B cell (primary cell): Measurements from ENCODE around the gene BCAM. TPM values are rescaled to one million over a fixed set of nuclear protein-coding genes. Genes with fewer than 3 reads are reported as not detected.

Experiments
- ATAC-seq: fragments of 200-7000 bp; cut with Tn5 transposase; one replicate; pipeline ENCODE4 v1.10.0; 2021; ENCODE audit warnings: low read depth, mild to moderate bottlenecking, moderate number of reproducible peaks, moderate library complexity
- CTCF ChIA-PET: fragments of 350-600 bp; sonication (Branson Sonifier 250); formaldehyde crosslinking; loops from one replicate; lab custom pipeline; 2021; ENCODE audit warnings: antibody characterized with exemption, inconsistent platforms; lab: Charles Lee
- POLR2A ChIA-PET: fragments of 350-600 bp; sonication (Branson Sonifier 250); formaldehyde crosslinking; loops from one replicate; lab custom pipeline; 2021; ENCODE audit warnings: antibody characterized with exemption; lab: Charles Lee
- DNase-seq: peaks from one replicate; pipeline ENCODE4 v3.0.0; 2013
- H2AFZ ChIP-seq: 2 replicates; pipeline ENCODE4 v1.6.1; 2012; ENCODE audit warnings: mild to moderate bottlenecking, low read depth, low read length; ENCODE audit not compliant: insufficient read depth, poor library complexity, severe bottlenecking
- H3K27ac ChIP-seq, 2 donors: 1 replicate in 1 of 2; 2 replicates in 1 of 2; pipeline ENCODE4 v1.5.1; 2012 to 2013; ENCODE audit warnings: low read length in 2 of 2, mild to moderate bottlenecking in 2 of 2, moderate library complexity in 1 of 2
- H3K27me3 ChIP-seq, 4 experiments: fragments of 200-600 bp in 1 of 4; sonication (generic) in 1 of 4; replicated peaks in 1 of 4; 1 replicate in 2 of 4; 2 replicates in 2 of 4; pipeline versions ENCODE4 v1.6.1 to v1.7.0; 2013 to 2016; ENCODE audit warnings: low read length in 3 of 4, mild to moderate bottlenecking in 2 of 4, mixed read lengths in 1 of 4, moderate library complexity in 1 of 4; ENCODE audit not compliant: insufficient read depth in 4 of 4, control insufficient read depth in 3 of 4; ENCODE audit errors: control extremely low read depth in 1 of 4
- H3K36me3 ChIP-seq, 2 experiments: replicated peaks in 1 of 2; 1 replicate in 1 of 2; 2 replicates in 1 of 2; pipeline versions ENCODE4 v1.6.1 to v1.7.1; 2013; ENCODE audit warnings: low read length in 1 of 2; ENCODE audit not compliant: insufficient read depth in 2 of 2, control insufficient read depth in 1 of 2; ENCODE audit errors: control extremely low read depth in 1 of 2, extremely low read depth in 1 of 2
- H3K4me1 ChIP-seq, 2 donors: fragments of 200-600 bp in 1 of 2; sonication (generic) in 1 of 2; 1 replicate in 1 of 2; 2 replicates in 1 of 2; pipeline versions ENCODE4 v1.5.1 to v1.6.1; 2013 to 2017; ENCODE audit warnings: low read length in 2 of 2; ENCODE audit not compliant: control insufficient read depth in 2 of 2, insufficient read depth in 2 of 2
- H3K4me2 ChIP-seq: replicated peaks from 2 replicates; pipeline ENCODE3; 2012; ENCODE audit warnings: mild to moderate bottlenecking, low read depth, low read length; ENCODE audit not compliant: poor library complexity, severe bottlenecking
- H3K4me3 ChIP-seq, 5 experiments: fragments of 200-600 bp in 1 of 5; sonication (generic) in 1 of 5; 1 replicate in 3 of 5; 2 replicates in 2 of 5; pipeline versions ENCODE4 v1.5.1 to v1.7.0; 2011 to 2016; ENCODE audit warnings: low read length in 4 of 5, mild to moderate bottlenecking in 4 of 5, low read depth in 2 of 5, control low read depth in 1 of 5, moderate library complexity in 1 of 5; ENCODE audit not compliant: insufficient read depth in 1 of 5; ENCODE audit errors: control extremely low read depth in 1 of 5, extremely low read depth in 1 of 5
- H3K79me2 ChIP-seq: fragments of 200-600 bp; sonication (generic); one replicate; pipeline ENCODE4 v1.6.0; 2016; ENCODE audit warnings: low read length; ENCODE audit not compliant: control insufficient read depth, insufficient read depth
- H3K9ac ChIP-seq: fragments of 200-600 bp; sonication (generic); 2 replicates; pipeline ENCODE4 v1.6.1; 2017; ENCODE audit warnings: mild to moderate bottlenecking, low read length, moderate library complexity
- H3K9me3 ChIP-seq, 3 donors: one replicate each; pipeline versions ENCODE4 v1.6.1 to v1.7.1; 2013; ENCODE audit warnings: low read length in 2 of 3; ENCODE audit not compliant: control insufficient read depth in 2 of 3, insufficient read depth in 1 of 3; ENCODE audit errors: control extremely low read depth in 1 of 3
- H4K20me1 ChIP-seq: 2 replicates; pipeline ENCODE4 v1.6.0; 2012; ENCODE audit warnings: mild to moderate bottlenecking, low read length; ENCODE audit not compliant: insufficient read depth, control insufficient read depth, poor library complexity, severe bottlenecking
- H3K27ac Mint-ChIP-seq: one replicate; pipeline ENCODE4 v1.8.0; 2021; ENCODE audit warnings: mixed read lengths
- H3K27me3 Mint-ChIP-seq: one replicate; pipeline ENCODE4 v1.8.0; 2021; ENCODE audit warnings: mixed read lengths
- H3K4me1 Mint-ChIP-seq: one replicate; pipeline ENCODE4 v1.8.0; 2021; ENCODE audit warnings: mixed read lengths
- H3K4me3 Mint-ChIP-seq: one replicate; pipeline ENCODE4 v1.8.0; 2021; ENCODE audit warnings: mixed read lengths
- H3K9me3 Mint-ChIP-seq: one replicate; pipeline ENCODE4 v1.8.0; 2022; ENCODE audit warnings: mixed read lengths; ENCODE audit not compliant: insufficient read depth
- EZH2 ChIP-seq: IDR thresholded peaks from 2 replicates; pipeline ENCODE4 v1.6.1; 2012; ENCODE audit warnings: borderline replicate concordance, low read depth, mild to moderate bottlenecking, moderate library complexity, low read length; ENCODE audit not compliant: insufficient read depth, poor library complexity, severe bottlenecking
- WGBS: methylation state at CpG from one replicate; pipeline ENCODE4 v1.1.5; 2013; ENCODE audit warnings: missing lambda C conversion rate; ENCODE audit not compliant: insufficient coverage; 5-methylcytosine and 5-hydroxymethylcytosine counted together
- intact Hi-C: fragments of 100-400 bp; cut with micrococcal nuclease; formaldehyde crosslinking; loops from one replicate; pipeline ENCODE4 v1.10.0; 2022
- polyA plus RNA-seq: library from polyadenylated mRNA; depleted of rRNA; stranded (reverse); fragments of >200 nt; gene quantifications from 2 replicates; pipeline ENCODE4 v1.2.3, GENCODE V29; 2012
- total RNA-seq, 2 donors: library from RNA; stranded (reverse); fragments of 120-200 nt in 1 of 2; gene quantifications; 1 replicate in 1 of 2; 2 replicates in 1 of 2; pipeline versions ENCODE4 v1.2.3 to v1.2.4, GENCODE V29; 2013 to 2022
- TF ChIP-seq, protein P1 (sequence below): fragments of 200-600 bp; IDR thresholded peaks from one replicate; pipeline ENCODE4 v1.8.0; 2022; ENCODE audit warnings: antibody characterized with exemption, mild to moderate bottlenecking

Gene BCAM
- total and polyA plus RNA-seq, 2 donors (not counting 1 experiment from before 2014, with no cell fraction given): not detected

DNA sequence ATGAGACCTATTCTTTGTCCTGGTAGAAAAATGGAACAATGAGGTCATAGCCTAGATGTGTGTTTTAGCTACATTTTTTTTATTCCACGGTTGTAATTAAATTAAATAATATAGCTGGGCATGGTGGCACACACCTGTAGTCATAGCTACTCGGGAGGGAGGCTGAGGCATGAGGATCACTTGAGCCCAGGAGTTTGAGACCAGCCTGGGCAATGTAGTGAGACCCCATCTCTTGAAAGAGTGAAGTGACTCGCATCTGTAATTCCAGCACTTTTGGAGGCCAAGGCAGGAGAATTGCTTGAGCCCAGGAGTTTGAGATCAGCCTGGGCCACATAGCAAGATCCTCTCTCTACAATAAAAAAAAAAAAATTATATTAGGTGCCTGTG is 43.0 kb upstream of the BCAM start:
- no peaks in the 10 kb centered on the region for H3K27me3 Mint-ChIP-seq
- TF ChIP-seq, protein P1, sequence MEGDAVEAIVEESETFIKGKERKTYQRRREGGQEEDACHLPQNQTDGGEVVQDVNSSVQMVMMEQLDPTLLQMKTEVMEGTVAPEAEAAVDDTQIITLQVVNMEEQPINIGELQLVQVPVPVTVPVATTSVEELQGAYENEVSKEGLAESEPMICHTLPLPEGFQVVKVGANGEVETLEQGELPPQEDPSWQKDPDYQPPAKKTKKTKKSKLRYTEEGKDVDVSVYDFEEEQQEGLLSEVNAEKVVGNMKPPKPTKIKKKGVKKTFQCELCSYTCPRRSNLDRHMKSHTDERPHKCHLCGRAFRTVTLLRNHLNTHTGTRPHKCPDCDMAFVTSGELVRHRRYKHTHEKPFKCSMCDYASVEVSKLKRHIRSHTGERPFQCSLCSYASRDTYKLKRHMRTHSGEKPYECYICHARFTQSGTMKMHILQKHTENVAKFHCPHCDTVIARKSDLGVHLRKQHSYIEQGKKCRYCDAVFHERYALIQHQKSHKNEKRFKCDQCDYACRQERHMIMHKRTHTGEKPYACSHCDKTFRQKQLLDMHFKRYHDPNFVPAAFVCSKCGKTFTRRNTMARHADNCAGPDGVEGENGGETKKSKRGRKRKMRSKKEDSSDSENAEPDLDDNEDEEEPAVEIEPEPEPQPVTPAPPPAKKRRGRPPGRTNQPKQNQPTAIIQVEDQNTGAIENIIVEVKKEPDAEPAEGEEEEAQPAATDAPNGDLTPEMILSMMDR: no peak
- TF ChIP-seq EZH2: no peak
- H3K4me1 Mint-ChIP-seq: peaks cover 31% of the 10 kb centered on the region
- Histone ChIP-seq H3K79me2 (no peaks in the 10 kb centered on the region), H3K27me3 (no peaks in the 10 kb centered on the region), H3K27ac (no peak overlapping the region), H3K4me1 (peaks cover 8 to 18% of the 10 kb centered on the region in 2 donors), H2AFZ (no peak overlapping the region), H3K4me3 (no peak overlapping the region), H3K9me3 (peaks cover 0 to 4% (median 3%) of the 10 kb centered on the region in 3 donors), H3K9ac (no peak overlapping the region), H4K20me1 (no peaks in the 10 kb centered on the region), H3K4me2 (no peak overlapping the region), H3K36me3 (no peaks in the 10 kb centered on the region)
- no CpG with 5 or more reads among the region's 3 CpGs for WGBS
- ChIA-PET CTCF (interaction anchor here (0.9 to 14.8 kb wide), 3 partner anchors 12 to 48 kb away, joined by 3 to 591 read pairs (median 7); no protein-coding TSS in a partner anchor), POLR2A (interaction anchor here (1.0 to 1.8 kb wide), 2 partner anchors 11 to 12 kb away, joined by 4 to 9 read pairs; no protein-coding TSS in a partner anchor)
- H3K27ac Mint-ChIP-seq: no peak overlapping the region
- intact Hi-C loops: no loop called here
- no peak for DNase-seq
- H3K4me3 Mint-ChIP-seq: no peak overlapping the region
- peaks cover 8% of the 10 kb centered on the region for H3K9me3 Mint-ChIP-seq
- no peak for ATAC-seq

DNA sequence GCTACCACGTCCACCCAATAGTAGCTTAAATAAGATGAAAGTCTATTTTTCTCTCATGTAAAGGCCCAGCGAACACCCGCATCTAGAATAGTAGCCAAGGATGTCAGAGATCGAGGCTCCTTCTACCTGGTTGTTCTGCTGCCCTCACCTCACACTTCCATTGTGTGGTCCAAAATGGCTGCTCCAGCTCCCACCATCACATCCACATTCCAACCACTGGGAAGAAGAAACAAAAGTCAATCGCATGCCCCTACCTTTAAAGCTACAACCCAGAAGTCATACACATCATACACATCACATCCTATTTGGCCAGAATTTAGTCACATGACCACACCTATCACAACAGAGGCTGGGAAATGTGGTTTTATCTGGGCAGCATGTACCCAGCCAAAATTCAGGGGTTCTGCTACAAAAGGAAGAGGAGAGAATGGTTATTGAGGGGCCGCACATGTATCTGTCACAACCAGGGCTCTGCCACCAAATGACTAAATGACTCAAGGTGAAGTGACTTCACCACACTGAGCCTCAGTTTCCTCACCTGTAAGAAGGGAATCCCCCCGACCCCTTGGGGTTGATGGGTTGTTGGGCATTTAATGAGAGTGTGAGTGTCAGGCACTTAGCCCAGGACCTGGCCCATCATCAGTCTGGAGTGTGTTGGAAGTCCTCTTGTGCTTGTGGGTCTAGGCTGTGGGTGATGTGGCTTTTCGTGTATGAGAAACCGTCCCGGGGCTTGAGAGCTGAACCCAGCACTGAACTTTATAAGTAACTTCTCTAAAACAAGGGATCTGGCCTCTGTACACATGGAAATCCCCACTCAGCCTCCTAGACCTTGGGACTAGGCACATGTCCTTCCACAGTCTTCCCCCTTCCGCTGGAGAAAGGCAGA is 41.4 kb upstream of the BCAM start:
- peaks cover 8 to 20% of the 10 kb centered on the region in 2 donors for H3K4me1 ChIP-seq
- DNase-seq: no peak
- Mint-ChIP-seq H3K4me3 (no peak overlapping the region), H3K4me1 (peaks cover 31% of the 10 kb centered on the region), H3K27me3 (no peaks in the 10 kb centered on the region), H3K27ac (peak overlapping the region; percentile 34), H3K9me3 (peaks cover 8% of the 10 kb centered on the region)
- TF ChIP-seq EZH2: no peak
- TF ChIP-seq, protein P1: no peak
- no peak overlapping the region for H2AFZ ChIP-seq
- ChIA-PET POLR2A (interaction anchor here (1.1 to 1.8 kb wide), 2 partner anchors 14 to 19 kb away, joined by 3 to 9 read pairs; no protein-coding TSS in a partner anchor), CTCF (interaction anchor here (0.6 to 14.8 kb wide), 3 partner anchors 13 to 43 kb away, joined by 3 to 591 read pairs (median 4); no protein-coding TSS in a partner anchor)
- H3K4me3 ChIP-seq: no peak overlapping the region
- H3K9me3 ChIP-seq: peaks cover 0 to 4% (median 3%) of the 10 kb centered on the region in 3 donors
- H3K36me3 ChIP-seq: no peaks in the 10 kb centered on the region
- ATAC-seq: no peak
- no peak overlapping the region for H3K27ac ChIP-seq
- no peaks in the 10 kb centered on the region for H3K27me3 ChIP-seq
- H4K20me1 ChIP-seq: no peaks in the 10 kb centered on the region
- H3K4me2 ChIP-seq: no peak overlapping the region
- H3K9ac ChIP-seq: no peak overlapping the region
- no peaks in the 10 kb centered on the region for H3K79me2 ChIP-seq
- 76% methylated on average over 5 of the region's 11 CpGs for WGBS
- intact Hi-C loops: no loop called here
